Measurements from ENCODE around the gene NOC2L. TPM values are rescaled to one million over a fixed set of nuclear protein-coding genes. Genes with fewer than 3 reads are reported as not detected.
A peak's percentile ranks its signal among the peaks of the same experiment; 100 is the strongest.
"Not testable (repeated sequence)": the region's sequence is repeated elsewhere in the genome, so short reads cannot be mapped to it uniquely, and the experiment has no call there.

NOC2L gene
- total RNA-seq, 1 donor from 2014 or later: 42.8 TPM

- intact Hi-C loops (cut with DNase I): no loop called here
- DNase-seq: no peak
- no peak for ATAC-seq (ENCODE audit: poor library complexity)
Observed at GRCh38 chr1:951364-951763, 7.7 kb downstream of the NOC2L start.

- no peak for ATAC-seq (ENCODE audit: poor library complexity)
- intact Hi-C loops (cut with DNase I): no loop called here
- DNase-seq: no peak
Observed at GRCh38 chr1:950881-951280, 8.2 kb downstream of the NOC2L start.

DNA sequence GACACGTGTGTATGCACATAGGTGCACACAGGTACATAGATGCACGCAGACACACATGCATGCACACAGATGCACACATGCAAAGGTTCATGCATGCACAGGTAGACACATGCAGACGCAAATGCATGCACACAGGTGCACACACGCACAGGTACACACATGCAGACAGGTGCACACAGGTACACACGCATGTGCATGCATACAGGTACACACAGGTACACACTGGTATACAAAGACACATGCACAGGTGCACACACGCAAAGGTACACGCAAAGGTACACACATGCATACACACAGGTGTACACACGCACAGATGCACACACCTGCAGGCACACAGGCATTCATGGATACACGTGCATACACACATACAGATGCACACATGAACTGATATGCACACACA, 8.8 kb downstream of the NOC2L start:
- ATAC-seq (ENCODE audit: poor library complexity): no peak
- intact Hi-C loops (cut with DNase I): no loop called here

GRCh38 chr1:947958-948357, 11.1 kb downstream of the NOC2L start:
- DNase-seq: no peak
- ATAC-seq (ENCODE audit: poor library complexity): no peak
- intact Hi-C loops (cut with DNase I): no loop called here

More for the DNA sequence above, 8.8 kb downstream of the NOC2L start:
- no peak for DNase-seq

DNA sequence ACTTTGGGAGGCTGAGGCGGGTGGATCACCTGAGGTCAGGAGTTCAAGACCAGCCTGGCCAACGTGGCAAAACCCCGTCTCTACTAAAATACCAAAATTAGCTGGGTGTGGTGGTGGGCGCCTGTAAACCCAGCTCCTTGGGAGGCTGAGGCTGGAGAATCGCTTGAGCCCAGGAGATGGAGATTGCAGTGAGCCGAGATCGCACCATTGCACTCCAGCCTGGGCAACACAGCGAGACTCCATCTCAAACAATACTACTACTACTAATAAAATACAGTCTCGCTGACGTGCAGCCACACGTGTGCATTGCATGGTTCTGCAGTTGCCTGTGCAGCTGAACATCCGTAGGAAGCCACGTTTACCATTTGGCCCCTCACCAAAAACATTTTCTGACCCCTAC, 12.2 kb downstream of the NOC2L start:
- DNase-seq; ATAC-seq (ENCODE audit: poor library complexity); intact Hi-C loops (cut with DNase I): not testable (repeated sequence)

- intact Hi-C loops (cut with DNase I): no loop called here
- no peak for DNase-seq
- ATAC-seq (ENCODE audit: poor library complexity): no peak
Observed at GRCh38 chr1:945688-946556, 13.1 kb downstream of the NOC2L start.

DNA sequence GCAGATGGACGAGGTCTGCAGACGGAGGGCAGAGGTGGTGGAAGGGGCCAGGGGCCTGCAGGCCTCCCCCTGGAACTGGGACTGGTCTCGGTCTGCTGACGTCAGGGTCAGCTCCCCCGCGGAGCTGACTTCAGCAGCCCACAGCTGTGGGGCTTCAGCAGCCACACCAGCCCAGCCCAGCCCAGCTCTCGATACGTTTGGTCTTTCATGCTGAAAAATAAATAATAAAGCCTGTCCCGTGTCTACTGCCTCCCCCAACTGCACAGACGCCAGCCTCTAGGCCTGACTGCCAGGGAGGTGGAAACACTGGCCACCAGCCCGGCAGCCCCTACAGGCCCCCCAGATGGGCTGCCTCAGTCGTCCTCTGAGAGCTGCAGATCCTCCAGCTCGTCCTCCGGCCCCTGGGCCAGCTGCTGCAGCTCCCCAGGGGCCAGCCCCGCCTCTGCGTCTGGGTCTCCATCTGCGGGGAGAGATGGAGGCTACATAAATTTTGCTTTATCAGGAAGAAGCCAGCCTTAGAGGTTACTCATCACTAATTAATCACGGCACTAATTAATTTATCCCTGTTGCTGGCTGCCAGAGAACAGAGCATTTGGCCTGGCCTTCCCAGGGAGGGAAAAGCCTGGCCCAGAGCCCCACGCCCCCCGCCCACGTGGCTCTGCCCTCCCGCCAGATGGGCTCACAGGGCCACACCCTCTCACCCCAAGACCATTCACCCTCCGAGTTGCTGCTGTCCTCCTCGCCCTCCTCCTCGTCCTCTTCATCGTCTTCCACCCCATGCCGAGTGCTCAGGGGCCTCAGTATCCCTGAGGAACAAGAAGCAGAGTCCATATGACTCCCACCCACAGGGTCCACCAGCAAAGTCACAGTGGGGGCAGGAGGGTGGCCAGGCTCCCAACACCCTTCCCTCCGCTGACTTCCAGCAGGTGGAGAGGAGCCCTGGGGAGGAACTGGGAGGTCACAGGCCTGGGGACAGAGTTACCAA, 14.4 kb downstream of the NOC2L start:
- DNase-seq: peak; percentile 73
- intact Hi-C loops (cut with DNase I): no loop called here
- peak; percentile 23 for ATAC-seq (ENCODE audit: poor library complexity)

- DNase-seq (no peak), ATAC-seq (ENCODE audit: poor library complexity) (no peak)
- intact Hi-C loops (cut with DNase I): no loop called here
Observed at GRCh38 chr1:943545-944340, 15.3 kb downstream of the NOC2L start.

DNA sequence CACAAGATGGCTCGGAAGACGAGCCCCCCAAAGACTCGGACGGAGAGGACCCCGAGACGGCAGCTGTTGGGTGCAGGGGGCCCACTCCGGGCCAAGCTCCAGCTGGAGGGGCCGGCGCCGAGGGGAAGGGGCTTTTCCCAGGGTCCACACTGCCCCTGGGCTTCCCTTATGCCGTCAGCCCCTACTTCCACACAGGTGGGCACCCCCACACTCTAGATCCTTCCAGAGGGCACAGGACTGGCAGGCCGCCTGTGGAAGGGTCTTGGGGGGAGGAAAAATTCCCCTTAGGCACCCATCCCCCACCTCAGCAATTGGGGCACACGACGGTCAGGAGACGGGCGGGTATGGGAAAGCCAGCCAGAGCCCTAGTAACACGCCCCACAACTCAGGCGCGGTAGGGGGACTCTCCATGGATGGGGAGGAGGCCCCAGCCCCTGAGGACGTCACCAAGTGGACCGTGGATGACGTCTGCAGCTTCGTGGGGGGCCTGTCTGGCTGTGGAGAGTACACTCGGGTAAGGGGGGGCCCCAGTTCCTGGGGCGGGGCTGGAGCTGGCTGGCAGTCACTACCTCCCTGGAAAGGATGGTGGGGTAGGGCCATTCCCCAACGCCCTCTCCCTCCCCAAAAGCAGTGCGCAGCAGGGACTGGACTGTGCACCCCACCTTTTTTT, 16.1 kb downstream of the NOC2L start:
- DNase-seq (peak; percentile 73), ATAC-seq (ENCODE audit: poor library complexity) (peak; percentile 14)
- intact Hi-C loops (cut with DNase I): no loop called here

GRCh38 chr1:942411-942821, 16.6 kb downstream of the NOC2L start:
- intact Hi-C loops (cut with DNase I): no loop called here
- DNase-seq: no peak
- no peak for ATAC-seq (ENCODE audit: poor library complexity)

DNA sequence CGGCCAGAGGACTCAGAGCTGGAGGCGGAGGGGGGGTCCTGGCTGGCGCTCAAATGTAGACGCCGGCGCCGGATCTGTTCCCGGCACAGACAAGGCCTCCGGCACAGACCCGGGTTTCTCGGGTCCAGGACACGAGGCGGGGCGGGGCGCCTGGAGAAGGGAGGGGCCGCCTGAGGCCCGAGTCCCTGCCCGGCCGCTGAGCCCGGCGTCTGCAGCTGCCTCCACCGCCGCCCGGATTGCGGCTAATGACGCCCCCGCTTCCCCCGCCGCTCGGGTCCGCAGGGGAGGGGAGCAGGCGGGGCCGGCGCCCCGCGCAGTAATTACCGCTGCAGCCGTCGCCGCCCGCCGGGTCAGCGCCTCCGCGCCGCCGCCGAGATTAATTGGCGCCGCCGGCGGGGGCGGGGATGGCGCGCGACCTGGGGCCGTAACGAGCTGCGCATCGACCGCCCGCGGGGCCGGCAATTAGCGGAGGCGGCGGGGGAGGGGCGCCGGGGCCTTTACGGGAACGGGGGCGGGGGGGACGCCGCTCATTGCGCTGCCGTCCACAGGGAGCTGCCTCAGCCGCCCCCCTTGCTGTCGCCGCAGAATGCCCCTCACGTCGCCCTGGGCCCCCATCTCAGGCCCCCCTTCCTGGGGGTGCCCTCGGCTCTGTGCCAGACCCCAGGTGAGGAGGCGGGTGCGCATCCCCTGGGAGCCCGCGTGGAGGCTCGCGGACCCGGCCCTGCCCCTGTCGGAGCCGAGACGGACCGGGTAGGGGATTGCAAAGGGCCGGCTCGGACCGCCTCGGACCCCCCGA, 17.3 kb downstream of the NOC2L start:
- peak; percentile 83 for DNase-seq
- ATAC-seq (ENCODE audit: poor library complexity): peak; percentile 45
- intact Hi-C loops (cut with DNase I): no loop called here

- intact Hi-C loops (cut with DNase I): no loop called here
- no peak for ATAC-seq (ENCODE audit: poor library complexity)
- no peak for DNase-seq
Observed at GRCh38 chr1:941015-941587, 18.0 kb downstream of the NOC2L start.

DNA sequence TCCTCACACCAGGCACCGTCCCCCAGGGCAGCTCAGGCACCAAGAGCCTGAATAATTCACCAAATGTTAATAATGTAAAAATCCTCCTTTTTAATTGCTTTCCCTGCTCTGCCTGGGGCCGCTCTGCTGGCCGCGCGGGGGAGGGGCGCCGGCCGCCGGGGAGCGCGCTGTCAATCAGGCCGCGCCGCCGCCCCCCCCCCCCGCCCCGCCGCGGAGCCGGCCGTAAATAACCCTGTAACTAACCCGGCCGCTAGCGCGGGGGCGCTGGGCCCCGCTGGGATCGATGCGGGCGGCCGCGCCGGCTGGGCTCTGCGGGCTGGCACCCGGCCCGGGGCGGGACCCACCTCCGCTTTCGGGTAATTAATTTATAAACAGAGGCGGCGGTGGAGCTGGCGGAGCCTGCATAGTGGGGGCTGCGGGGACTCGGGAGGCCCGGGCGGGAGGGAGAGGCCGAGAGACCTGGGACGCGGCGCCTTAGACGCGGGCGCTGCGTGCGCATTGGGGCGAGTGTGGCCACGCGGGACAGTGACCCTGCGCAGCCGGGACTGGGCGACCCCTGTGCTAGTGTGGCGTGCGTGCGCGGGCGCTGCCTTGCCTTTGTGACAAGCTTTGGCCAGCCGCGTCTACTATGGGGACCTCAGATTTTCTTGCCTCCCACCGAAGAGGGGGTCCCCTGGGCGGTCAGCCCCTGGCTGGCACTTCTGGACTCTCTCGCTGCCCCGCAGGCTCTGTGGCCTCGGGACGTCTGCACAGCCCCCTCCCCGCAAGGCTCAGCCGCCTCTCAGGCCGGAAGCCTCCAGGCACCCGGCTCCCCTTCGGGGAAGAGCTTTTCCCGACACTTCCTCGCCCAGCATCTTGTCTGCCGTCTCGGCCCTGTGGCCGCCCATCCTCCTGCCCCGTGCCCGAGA, 18.7 kb downstream of the NOC2L start:
- intact Hi-C loops (cut with DNase I): no loop called here
- ATAC-seq (ENCODE audit: poor library complexity) (peak; percentile 48), DNase-seq (peak; percentile 74)

DNA sequence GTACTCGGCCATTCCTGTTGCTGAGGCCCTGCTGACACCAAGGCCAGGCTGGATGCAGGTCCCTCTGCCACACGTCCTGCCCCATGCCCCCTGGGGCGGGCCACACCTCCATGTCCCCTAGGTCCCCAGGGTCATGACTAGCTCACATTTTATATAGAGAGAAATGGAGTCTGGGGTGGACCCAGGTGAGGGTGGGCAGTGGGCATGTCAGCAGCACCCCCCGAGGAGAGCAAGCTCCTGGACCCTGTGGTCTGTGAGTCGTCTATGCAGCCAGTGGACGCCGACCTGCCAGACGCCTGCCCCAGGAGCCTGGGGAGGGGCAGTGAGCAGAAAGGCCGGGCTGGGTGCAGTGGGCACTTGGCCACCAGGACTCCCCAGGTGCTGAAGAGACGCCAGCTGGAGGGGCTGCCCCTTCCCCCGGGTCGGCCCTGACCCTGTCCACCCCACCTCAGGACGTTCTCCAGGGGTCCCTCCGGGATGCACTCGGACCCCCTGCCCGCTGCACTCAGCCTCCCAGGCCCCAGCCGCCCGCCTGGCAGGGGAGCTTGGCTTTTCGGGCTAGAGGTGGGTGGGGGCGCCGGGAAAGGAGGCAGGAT, 19.4 kb downstream of the NOC2L start:
- intact Hi-C loops (cut with DNase I): no loop called here
- no peak for ATAC-seq (ENCODE audit: poor library complexity)
- DNase-seq: no peak

GRCh38 chr1:938711-939489, 20.2 kb downstream of the NOC2L start:
- no peak for DNase-seq
- ATAC-seq (ENCODE audit: poor library complexity): no peak
- intact Hi-C loops (cut with DNase I): no loop called here

Measured in Right ventricle myocardium superior (tissue), 1 donor.